IMR-90 (cell line): ENCODE data around the gene SPART. TPM values are rescaled to one million over a fixed set of nuclear protein-coding genes. Genes with fewer than 3 reads are reported as not detected.

Experiments
- ATAC-seq: fragments of 200-7000 bp; cut with Tn5 transposase; 2 replicates; pipeline ENCODE4 v1.9.1; 2020; ENCODE audit warnings: low read depth, mild to moderate bottlenecking, moderate library complexity
- BruUV-seq: library from RNA; stranded (reverse); fragments of 400-500 nt; replicated peaks from 2 replicates; lab custom pipeline; 2021; lab: Mats Ljungman, UMichigan
- CTCF ChIA-PET: fragments of 300-600 bp; formaldehyde crosslinking; extraction: SDS; loops from one replicate; lab custom pipeline; 2021; ENCODE audit warnings: antibody characterized with exemption; lab: Yijun Ruan, JAX
- POLR2A ChIA-PET: fragments of 300-600 bp; sonication (Branson Sonifier 250); formaldehyde crosslinking; loops from one replicate; lab custom pipeline; 2022; ENCODE audit warnings: antibody characterized with exemption; ENCODE audit not compliant: unreplicated experiment; lab: Charles Lee
- DNase-seq: peaks from one replicate; pipeline ENCODE4 v3.0.0; 2013
- H2AFZ ChIP-seq: replicated peaks from 2 replicates; pipeline ENCODE3; 2013; ENCODE audit warnings: low read length, mild to moderate bottlenecking; ENCODE audit not compliant: poor library complexity
- H2AK5ac ChIP-seq: 2 replicates; pipeline ENCODE4 v1.6.1; 2013; ENCODE audit warnings: low read depth, low read length, inconsistent platforms
- H2AK9ac ChIP-seq: replicated peaks from 2 replicates; pipeline ENCODE3; 2013; ENCODE audit warnings: mild to moderate bottlenecking, low read depth, low read length, moderate library complexity; ENCODE audit not compliant: poor library complexity
- H2BK120ac ChIP-seq: 2 replicates; pipeline ENCODE4 v1.6.1; 2013; ENCODE audit warnings: low read depth, low read length, inconsistent platforms
- H2BK15ac ChIP-seq: 3 replicates; pipeline ENCODE4 v1.6.1; 2013; ENCODE audit warnings: low read depth, low read length, inconsistent platforms
- H2BK20ac ChIP-seq: 2 replicates; pipeline ENCODE4 v1.6.1; 2013; ENCODE audit warnings: low read depth, mild to moderate bottlenecking, inconsistent platforms, low read length, moderate library complexity
- H2BK5ac ChIP-seq: 2 replicates; pipeline ENCODE4 v1.6.1; 2013; ENCODE audit warnings: mild to moderate bottlenecking, low read depth, low read length, inconsistent platforms; ENCODE audit not compliant: poor library complexity, severe bottlenecking
- H3K14ac ChIP-seq: replicated peaks from 2 replicates; pipeline ENCODE4 v1.6.1; 2013; ENCODE audit warnings: low read depth, low read length, inconsistent platforms
- H3K18ac ChIP-seq: 2 replicates; pipeline ENCODE4 v1.6.1; 2013; ENCODE audit warnings: low read depth, low read length, control low read depth
- H3K23ac ChIP-seq: 2 replicates; pipeline ENCODE4 v1.6.1; 2013; ENCODE audit warnings: low read depth, low read length, inconsistent platforms
- H3K27ac ChIP-seq: 2 replicates; pipeline ENCODE4 v1.5.1; 2013; ENCODE audit warnings: mild to moderate bottlenecking, control low read depth, low read length; ENCODE audit not compliant: insufficient read depth
- H3K27me3 ChIP-seq: 2 replicates; pipeline ENCODE4 v1.6.1; 2013; ENCODE audit warnings: low read length; ENCODE audit not compliant: control insufficient read depth, insufficient read depth
- H3K36me3 ChIP-seq: 2 replicates; pipeline ENCODE4 v1.6.1; 2013; ENCODE audit warnings: low read length, mixed read lengths; ENCODE audit not compliant: control insufficient read depth, insufficient read depth
- H3K4ac ChIP-seq: 2 replicates; pipeline ENCODE4 v1.6.1; 2013; ENCODE audit warnings: low read depth, low read length, inconsistent platforms
- H3K4me1 ChIP-seq: 2 replicates; pipeline ENCODE4 v1.6.1; 2013; ENCODE audit warnings: low read length, mixed read lengths; ENCODE audit not compliant: control insufficient read depth, insufficient read depth
- H3K4me2 ChIP-seq: 2 replicates; pipeline ENCODE4 v1.6.1; 2013; ENCODE audit warnings: low read depth, mild to moderate bottlenecking, control low read depth, low read length, moderate library complexity
- H3K4me3 ChIP-seq: 2 replicates; pipeline ENCODE4 v1.5.1; 2013; ENCODE audit warnings: low read depth, mild to moderate bottlenecking, control low read depth, low read length, moderate library complexity; ENCODE audit not compliant: insufficient read depth
- H3K56ac ChIP-seq: 2 replicates; pipeline ENCODE4 v1.6.1; 2013; ENCODE audit warnings: low read length, inconsistent platforms; ENCODE audit not compliant: insufficient read depth; ENCODE audit errors: extremely low read depth
- H3K79me1 ChIP-seq, 2 experiments: 2 replicates each; pipeline ENCODE4 v1.6.1; 2013; ENCODE audit warnings: low read length in 2 of 2, inconsistent platforms in 1 of 2, low read depth in 1 of 2
- H3K9ac ChIP-seq: 2 replicates; pipeline ENCODE4 v1.6.1; 2013; ENCODE audit warnings: low read depth, low read length, control low read depth
- H3K9me1 ChIP-seq: 2 replicates; pipeline ENCODE4 v1.6.1; 2013; ENCODE audit warnings: low read length, inconsistent platforms; ENCODE audit not compliant: insufficient read depth
- H3K9me3 ChIP-seq: 2 replicates; pipeline ENCODE4 v1.6.1; 2013; ENCODE audit warnings: low read length; ENCODE audit not compliant: control insufficient read depth, insufficient read depth
- H4K20me1 ChIP-seq: 2 replicates; pipeline ENCODE4 v1.6.1; 2013; ENCODE audit warnings: low read length, inconsistent platforms; ENCODE audit not compliant: insufficient read depth
- H4K5ac ChIP-seq: 2 replicates; pipeline ENCODE4 v1.6.1; 2013; ENCODE audit warnings: mild to moderate bottlenecking, low read depth, low read length, control low read depth
- H4K8ac ChIP-seq, 2 experiments: 2 replicates each; pipeline ENCODE4 v1.6.1; 2013; ENCODE audit warnings: low read depth in 2 of 2, low read length in 2 of 2, control low read depth in 1 of 2, inconsistent platforms in 1 of 2
- H4K91ac ChIP-seq: 2 replicates; pipeline ENCODE4 v1.6.1; 2013; ENCODE audit warnings: low read depth, low read length, inconsistent platforms; ENCODE audit not compliant: insufficient read depth
- CEBPB ChIP-seq: IDR thresholded peaks from 2 replicates; pipeline ENCODE4 v1.6.1; 2012; ENCODE audit warnings: low read depth, low read length, improper control_type of control experiment
- FOS ChIP-seq: fragments of 150-350 bp; IDR thresholded peaks from 2 replicates; pipeline ENCODE4 v1.6.1; 2016; ENCODE audit warnings: low read depth, low read length
- SMC3 ChIP-seq: fragments of 150-350 bp; IDR thresholded peaks from 2 replicates; pipeline ENCODE4 v1.6.1; 2016; ENCODE audit warnings: low read depth, mild to moderate bottlenecking, antibody characterized with exemption, low read length, moderate library complexity
- WGBS, 2 experiments: methylation state at CpG; one replicate each; pipeline versions ENCODE4 v1.1.5 to v1.1.7; 2013; ENCODE audit warnings: missing lambda C conversion rate in 2 of 2; ENCODE audit not compliant: insufficient read length in 1 of 2; ENCODE audit errors: extremely low coverage in 2 of 2; 5-methylcytosine and 5-hydroxymethylcytosine counted together
- dilution Hi-C: fragments of 300-500 bp; cut with HindIII; formaldehyde crosslinking; loops from one replicate; pipeline ENCODE4 v1.14.3; 2018; ENCODE audit warnings: low sequenced_read_pairs; ENCODE audit not compliant: unreplicated experiment
- in situ Hi-C: fragments of 300-500 bp; cut with MboI; formaldehyde crosslinking; loops from 3 replicates; pipeline ENCODE4 v1.14.3; 2019; ENCODE audit warnings: low sequenced_read_pairs, inconsistent platforms, mixed read lengths
- intact Hi-C: fragments of 100-400 bp; cut with micrococcal nuclease; formaldehyde crosslinking; loops from 2 replicates; pipeline ENCODE4 v1.10.0; 2022
- polyA plus RNA-seq, 3 experiments: library from polyadenylated mRNA; depleted of rRNA; stranded (reverse); fragments of >200 nt; gene quantifications; 2 replicates each; pipeline ENCODE4 v1.2.3, GENCODE V29; 2012; ENCODE audit warnings: low replicate concordance in 1 of 3
- total RNA-seq: library from RNA; depleted of rRNA; stranded (reverse); fragments of >200 nt; gene quantifications from 2 replicates; pipeline ENCODE4 v1.2.3, GENCODE V29; 2012

The SPART gene
- total and polyA plus RNA-seq, 2 of the 4 experiments (the other 2 are of a cell fraction): 43.8 to 110 TPM

DNA sequence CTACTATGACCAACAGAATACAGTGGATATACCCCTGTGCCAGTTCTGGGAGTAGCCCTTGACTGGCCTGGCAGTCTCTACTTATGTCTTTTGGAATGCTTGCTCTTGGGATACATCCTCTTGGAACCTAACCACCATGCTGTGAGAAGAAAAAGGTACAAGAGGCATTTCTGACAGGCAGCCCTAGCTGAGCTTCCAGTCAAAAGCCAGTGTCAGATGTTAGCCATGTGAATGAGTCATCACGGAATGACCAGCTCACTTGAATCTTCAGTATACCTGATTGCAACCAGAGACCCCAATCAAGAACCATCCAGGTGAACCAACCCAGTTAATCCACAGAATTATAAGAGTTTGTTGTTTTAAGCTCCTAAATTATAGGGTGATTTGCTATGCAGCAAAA, 52.7 kb downstream of the SPART start:
- dilution Hi-C loops: no loop called here

More for the DNA sequence above, 52.7 kb downstream of the SPART start:
- Histone ChIP-seq H3K9me3 (no peaks in the 10 kb centered on the region), H3K27me3 (no peaks in the 10 kb centered on the region), H2AFZ (no peak overlapping the region), H2BK20ac (no peak overlapping the region), H4K8ac (no peak overlapping the region), H3K4me1 (peaks cover 2% of the 10 kb centered on the region; the same call in 1 of the 2 replicates), H4K20me1 (no peaks in the 10 kb centered on the region), H2BK15ac (no peak overlapping the region), H2AK9ac (no peak overlapping the region), H3K23ac (no peak overlapping the region), H3K79me1 (no peaks in the 10 kb centered on the region), H4K5ac (no peak overlapping the region), H3K4ac (no peak overlapping the region), H3K36me3 (no peaks in the 10 kb centered on the region), H2AK5ac (no peak overlapping the region), H3K9ac (no peak overlapping the region), H4K91ac (no peak overlapping the region), H3K18ac (no peak overlapping the region), H3K14ac (no peak overlapping the region), H3K27ac (no peak overlapping the region), H3K9me1 (no peaks in the 10 kb centered on the region), H3K4me2 (no peak overlapping the region), H3K4me3 (no peak overlapping the region), H3K56ac (no peak overlapping the region), H2BK120ac (no peak overlapping the region), H2BK5ac (no peak overlapping the region)
- CTCF ChIA-PET: interaction anchor here (1.0 to 1.1 kb wide), 2 partner anchors 53 to 442 kb away, joined by 4 to 5 read pairs; no protein-coding TSS in a partner anchor
- in situ Hi-C loops: no loop called here
- TF ChIP-seq CEBPB (no peak), FOS (no peak), SMC3 (no peak)
- intact Hi-C loops: no loop called here
- POLR2A ChIA-PET: no interaction called here
- DNase-seq: no peak
- no TSS peak for BruUV-seq
- ATAC-seq: no peak
- no CpG with 5 or more reads among the region's 1 CpG for WGBS, 2 experiments
